ENCODE results near the gene NDUFA7.
"Not testable (repeated sequence)": the region's sequence is repeated elsewhere in the genome, so short reads cannot be mapped to it uniquely, and the experiment has no call there.

The NDUFA7 gene

GRCh38 chr19:8341504-8341903 is 20.3 kb upstream of the NDUFA7 start:
- DNase-seq = not testable (repeated sequence)

GRCh38 chr19:8340341-8341096 is 19.3 kb upstream of the NDUFA7 start:
- DNase-seq = no peak

GRCh38 chr19:8338835-8339234 is 17.7 kb upstream of the NDUFA7 start:
- DNase-seq = no peak

GRCh38 chr19:8337728-8338127 is 16.6 kb upstream of the NDUFA7 start:
- DNase-seq = no peak

GRCh38 chr19:8336660-8337059 is 15.5 kb upstream of the NDUFA7 start:
- DNase-seq = no peak

GRCh38 chr19:8336072-8336569 is 14.9 kb upstream of the NDUFA7 start:
- DNase-seq = no peak

- no peak for DNase-seq
Measured at GRCh38 chr19:8335343-8336071, 14.3 kb upstream of the NDUFA7 start.

GRCh38 chr19:8334458-8335342 is 13.5 kb upstream of the NDUFA7 start:
- DNase-seq = no peak

GRCh38 chr19:8333767-8334457 is 12.7 kb upstream of the NDUFA7 start:
- no peak for DNase-seq

GRCh38 chr19:8332976-8333766 is 12.0 kb upstream of the NDUFA7 start:
- DNase-seq = no peak

GRCh38 chr19:8331263-8331845 is 10.2 kb upstream of the NDUFA7 start:
- DNase-seq = no peak

GRCh38 chr19:8329996-8330395 is 8.8 kb upstream of the NDUFA7 start:
- no peak for DNase-seq

- no peak for DNase-seq
Measured at GRCh38 chr19:8325454-8325853, 4.3 kb upstream of the NDUFA7 start.

GRCh38 chr19:8324186-8325050 is 3.2 kb upstream of the NDUFA7 start:
- no peak for DNase-seq

- DNase-seq = no peak
Measured at GRCh38 chr19:8323781-8324185, 2.6 kb upstream of the NDUFA7 start.

- no peak for DNase-seq
Measured at GRCh38 chr19:8322638-8322997, 1.4 kb upstream of the NDUFA7 start.

- no peak for DNase-seq
Measured at GRCh38 chr19:8321986-8322637, 937 bp upstream of the NDUFA7 start.

GRCh38 chr19:8320564-8321066 is 560 bp downstream of the NDUFA7 start:
- no peak for DNase-seq

- no peak for DNase-seq
Measured at GRCh38 chr19:8319807-8320520, 1.2 kb downstream of the NDUFA7 start.
